ENCODE data around the gene RASGEF1C. TPM values are rescaled to one million over a fixed set of nuclear protein-coding genes. Genes with fewer than 3 reads are reported as not detected.
A peak's percentile ranks its signal among the peaks of the same experiment; 100 is the strongest.

RASGEF1C gene
- total and polyA plus RNA-seq, 2 of the 13 experiments (the other 11 are each of a cell fraction or from before 2014, with no cell fraction given), result not detected

DNA sequence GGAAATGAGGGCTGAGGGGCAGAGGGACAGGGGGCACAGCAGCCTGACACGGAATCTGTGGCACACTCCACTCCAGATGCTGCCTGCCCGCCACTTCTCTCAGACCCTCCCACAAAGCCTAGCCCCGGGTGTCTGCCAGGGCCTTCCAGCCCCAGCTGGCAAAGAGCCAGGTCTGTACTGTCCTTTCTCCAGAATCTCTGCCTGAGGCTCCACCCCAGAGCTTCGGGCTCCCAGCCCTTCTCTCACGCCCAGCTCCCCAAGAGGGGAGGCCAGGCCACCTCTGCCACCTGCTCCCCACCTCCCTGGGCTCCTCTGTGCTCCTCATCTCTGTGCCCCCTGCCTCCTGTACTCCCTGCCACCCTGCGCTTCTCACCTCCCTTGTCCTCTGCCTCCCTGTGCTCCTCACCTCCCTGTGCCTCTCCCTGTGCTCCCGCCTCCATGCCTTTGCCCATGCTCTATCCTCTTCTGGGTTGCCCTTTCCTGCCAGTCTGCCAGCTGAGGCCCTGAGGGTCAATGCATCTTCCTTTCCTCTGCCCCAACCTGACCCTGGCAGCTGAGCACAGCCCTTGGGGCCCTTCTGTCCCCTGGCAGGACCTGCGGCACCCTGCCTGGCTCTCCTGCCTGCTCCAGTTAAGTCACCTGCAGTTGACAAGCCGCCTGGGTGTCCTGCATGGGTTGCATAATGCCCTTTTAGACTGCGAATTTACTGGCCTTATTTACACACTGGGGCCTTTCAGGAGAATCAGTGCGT lies 36.4 kb downstream of the RASGEF1C start (continued):
- TF ChIP-seq, protein P1, sequence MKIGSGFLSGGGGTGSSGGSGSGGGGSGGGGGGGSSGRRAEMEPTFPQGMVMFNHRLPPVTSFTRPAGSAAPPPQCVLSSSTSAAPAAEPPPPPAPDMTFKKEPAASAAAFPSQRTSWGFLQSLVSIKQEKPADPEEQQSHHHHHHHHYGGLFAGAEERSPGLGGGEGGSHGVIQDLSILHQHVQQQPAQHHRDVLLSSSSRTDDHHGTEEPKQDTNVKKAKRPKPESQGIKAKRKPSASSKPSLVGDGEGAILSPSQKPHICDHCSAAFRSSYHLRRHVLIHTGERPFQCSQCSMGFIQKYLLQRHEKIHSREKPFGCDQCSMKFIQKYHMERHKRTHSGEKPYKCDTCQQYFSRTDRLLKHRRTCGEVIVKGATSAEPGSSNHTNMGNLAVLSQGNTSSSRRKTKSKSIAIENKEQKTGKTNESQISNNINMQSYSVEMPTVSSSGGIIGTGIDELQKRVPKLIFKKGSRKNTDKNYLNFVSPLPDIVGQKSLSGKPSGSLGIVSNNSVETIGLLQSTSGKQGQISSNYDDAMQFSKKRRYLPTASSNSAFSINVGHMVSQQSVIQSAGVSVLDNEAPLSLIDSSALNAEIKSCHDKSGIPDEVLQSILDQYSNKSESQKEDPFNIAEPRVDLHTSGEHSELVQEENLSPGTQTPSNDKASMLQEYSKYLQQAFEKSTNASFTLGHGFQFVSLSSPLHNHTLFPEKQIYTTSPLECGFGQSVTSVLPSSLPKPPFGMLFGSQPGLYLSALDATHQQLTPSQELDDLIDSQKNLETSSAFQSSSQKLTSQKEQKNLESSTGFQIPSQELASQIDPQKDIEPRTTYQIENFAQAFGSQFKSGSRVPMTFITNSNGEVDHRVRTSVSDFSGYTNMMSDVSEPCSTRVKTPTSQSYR (CRISPR knock-in tag; IDR thresholded peaks at IDR 0.05; ENCODE audit: borderline replicate concordance), result no peak
- TF ChIP-seq ZNF17 (CRISPR knock-in tag; IDR thresholded peaks at IDR 0.05) (peak; percentile 100), SPEN (CRISPR knock-in tag; IDR thresholded peaks at IDR 0.05; ENCODE audit: low read depth) (0 out of 2 replicates have a peak, but pooled peaks have one; percentile 44), GATAD2A (CRISPR knock-in tag; IDR thresholded peaks at IDR 0.05) (peak; percentile 43; the same call in 1 of the 2 replicates), SIX4 (CRISPR knock-in tag; IDR thresholded peaks at IDR 0.05) (no peak), ZNF562 (CRISPR knock-in tag; IDR thresholded peaks at IDR 0.05; ENCODE audit: borderline replicate concordance) (no peak), BCL6 (CRISPR knock-in tag; IDR thresholded peaks at IDR 0.05) (peak; percentile 45; the same call in 1 of the 2 replicates), JUND (CRISPR knock-in tag; IDR thresholded peaks at IDR 0.05) (0 out of 2 replicates have a peak, but pooled peaks have one; percentile 24), FOXA3 (CRISPR knock-in tag; IDR thresholded peaks at IDR 0.05) (peak; percentile 92), ISX (CRISPR knock-in tag; conservative IDR thresholded peaks at IDR 0.05) (no peak)
- TF ChIP-seq, protein P2, sequence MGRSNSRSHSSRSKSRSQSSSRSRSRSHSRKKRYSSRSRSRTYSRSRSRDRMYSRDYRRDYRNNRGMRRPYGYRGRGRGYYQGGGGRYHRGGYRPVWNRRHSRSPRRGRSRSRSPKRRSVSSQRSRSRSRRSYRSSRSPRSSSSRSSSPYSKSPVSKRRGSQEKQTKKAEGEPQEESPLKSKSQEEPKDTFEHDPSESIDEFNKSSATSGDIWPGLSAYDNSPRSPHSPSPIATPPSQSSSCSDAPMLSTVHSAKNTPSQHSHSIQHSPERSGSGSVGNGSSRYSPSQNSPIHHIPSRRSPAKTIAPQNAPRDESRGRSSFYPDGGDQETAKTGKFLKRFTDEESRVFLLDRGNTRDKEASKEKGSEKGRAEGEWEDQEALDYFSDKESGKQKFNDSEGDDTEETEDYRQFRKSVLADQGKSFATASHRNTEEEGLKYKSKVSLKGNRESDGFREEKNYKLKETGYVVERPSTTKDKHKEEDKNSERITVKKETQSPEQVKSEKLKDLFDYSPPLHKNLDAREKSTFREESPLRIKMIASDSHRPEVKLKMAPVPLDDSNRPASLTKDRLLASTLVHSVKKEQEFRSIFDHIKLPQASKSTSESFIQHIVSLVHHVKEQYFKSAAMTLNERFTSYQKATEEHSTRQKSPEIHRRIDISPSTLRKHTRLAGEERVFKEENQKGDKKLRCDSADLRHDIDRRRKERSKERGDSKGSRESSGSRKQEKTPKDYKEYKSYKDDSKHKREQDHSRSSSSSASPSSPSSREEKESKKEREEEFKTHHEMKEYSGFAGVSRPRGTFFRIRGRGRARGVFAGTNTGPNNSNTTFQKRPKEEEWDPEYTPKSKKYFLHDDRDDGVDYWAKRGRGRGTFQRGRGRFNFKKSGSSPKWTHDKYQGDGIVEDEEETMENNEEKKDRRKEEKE (IDR thresholded peaks at IDR 0.05), result no peak
- TF ChIP-seq, protein P3, sequence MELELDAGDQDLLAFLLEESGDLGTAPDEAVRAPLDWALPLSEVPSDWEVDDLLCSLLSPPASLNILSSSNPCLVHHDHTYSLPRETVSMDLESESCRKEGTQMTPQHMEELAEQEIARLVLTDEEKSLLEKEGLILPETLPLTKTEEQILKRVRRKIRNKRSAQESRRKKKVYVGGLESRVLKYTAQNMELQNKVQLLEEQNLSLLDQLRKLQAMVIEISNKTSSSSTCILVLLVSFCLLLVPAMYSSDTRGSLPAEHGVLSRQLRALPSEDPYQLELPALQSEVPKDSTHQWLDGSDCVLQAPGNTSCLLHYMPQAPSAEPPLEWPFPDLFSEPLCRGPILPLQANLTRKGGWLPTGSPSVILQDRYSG (CRISPR knock-in tag; IDR thresholded peaks at IDR 0.05), result no peak
- TF ChIP-seq, protein P4, sequence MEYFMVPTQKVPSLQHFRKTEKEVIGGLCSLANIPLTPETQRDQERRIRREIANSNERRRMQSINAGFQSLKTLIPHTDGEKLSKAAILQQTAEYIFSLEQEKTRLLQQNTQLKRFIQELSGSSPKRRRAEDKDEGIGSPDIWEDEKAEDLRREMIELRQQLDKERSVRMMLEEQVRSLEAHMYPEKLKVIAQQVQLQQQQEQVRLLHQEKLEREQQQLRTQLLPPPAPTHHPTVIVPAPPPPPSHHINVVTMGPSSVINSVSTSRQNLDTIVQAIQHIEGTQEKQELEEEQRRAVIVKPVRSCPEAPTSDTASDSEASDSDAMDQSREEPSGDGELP (IDR thresholded peaks at IDR 0.05; ENCODE audit: borderline replicate concordance, low read depth), result peak; percentile 26; the same call in 1 of the 2 replicates
